ENCODE results near the gene KRTAP10-5.
"Not testable (repeated sequence)": the region's sequence is repeated elsewhere in the genome, so short reads cannot be mapped to it uniquely, and the experiment has no call there.

Gene KRTAP10-5

GRCh38 chr21:44580231-44580821, at the start of gene KRTAP10-5:
TSS of gene KRTAP10-5 (minus strand) at chr21:44580604. CDS start at chr21:44580578, 26 bp downstream.
- intact Hi-C loops (cut with DNase I), result not testable (repeated sequence)
- peak in 9 of 42 donors; percentile 16 to 62 (median 40) for DNase-seq

GRCh38 chr21:44628707-44629391, 48.4 kb upstream of the KRTAP10-5 start:
- intact Hi-C loops (cut with DNase I), result no loop called here
- no peak for DNase-seq

GRCh38 chr21:44627831-44628233, 47.4 kb upstream of the KRTAP10-5 start:
- intact Hi-C loops (cut with DNase I); DNase-seq: not testable (repeated sequence)

GRCh38 chr21:44627181-44627822, 46.9 kb upstream of the KRTAP10-5 start:
- DNase-seq; intact Hi-C loops (cut with DNase I): not testable (repeated sequence)

GRCh38 chr21:44626673-44627143, 46.3 kb upstream of the KRTAP10-5 start, which contains the start of gene KRTAP10-9:
TSS of gene KRTAP10-9 (plus strand) at chr21:44627093. CDS start at chr21:44627172, 79 bp downstream.
- intact Hi-C loops (cut with DNase I), result no loop called here
- DNase-seq, result no peak

- intact Hi-C loops (cut with DNase I), result no loop called here
- DNase-seq, result no peak
Measured at GRCh38 chr21:44626262-44626661, 45.9 kb upstream of the KRTAP10-5 start.

GRCh38 chr21:44625756-44626155, 45.4 kb upstream of the KRTAP10-5 start:
- intact Hi-C loops (cut with DNase I), result no loop called here
- DNase-seq, result no peak

GRCh38 chr21:44623575-44623974, 43.2 kb upstream of the KRTAP10-5 start:
- intact Hi-C loops (cut with DNase I), result no loop called here
- no peak for DNase-seq

GRCh38 chr21:44619886-44620285, 39.5 kb upstream of the KRTAP10-5 start:
- intact Hi-C loops (cut with DNase I), result no loop called here
- DNase-seq, result no peak

GRCh38 chr21:44618909-44619308, 38.5 kb upstream of the KRTAP10-5 start:
- intact Hi-C loops (cut with DNase I), result no loop called here
- no peak for DNase-seq

GRCh38 chr21:44618504-44618903, 38.1 kb upstream of the KRTAP10-5 start:
- intact Hi-C loops (cut with DNase I), result no loop called here
- peak in 11 of 42 donors; percentile 6 to 45 (median 20) for DNase-seq

- intact Hi-C loops (cut with DNase I), result no loop called here
- no peak for DNase-seq
Measured at GRCh38 chr21:44617071-44617501, 36.7 kb upstream of the KRTAP10-5 start.

GRCh38 chr21:44616591-44616926, 36.2 kb upstream of the KRTAP10-5 start:
- intact Hi-C loops (cut with DNase I), result no loop called here
- DNase-seq, result no peak

- intact Hi-C loops (cut with DNase I), result no loop called here
- DNase-seq, result no peak
Measured at GRCh38 chr21:44615911-44616590, 35.6 kb upstream of the KRTAP10-5 start.

- intact Hi-C loops (cut with DNase I), result no loop called here
- DNase-seq, result no peak
Measured at GRCh38 chr21:44615466-44615865, 35.1 kb upstream of the KRTAP10-5 start.

GRCh38 chr21:44614961-44615391, 34.6 kb upstream of the KRTAP10-5 start:
- no peak for DNase-seq
- intact Hi-C loops (cut with DNase I), result no loop called here

- DNase-seq, result no peak
- intact Hi-C loops (cut with DNase I), result no loop called here
Measured at GRCh38 chr21:44614161-44614631, 33.8 kb upstream of the KRTAP10-5 start.

- intact Hi-C loops (cut with DNase I), result no loop called here
- DNase-seq, result no peak
Measured at GRCh38 chr21:44613386-44614155, 33.2 kb upstream of the KRTAP10-5 start.

Measured in head of caudate nucleus (tissue), 42 donors.